GM12878 (cell line): Measurements from ENCODE around the gene EPHA4. TPM values are rescaled to one million over a fixed set of nuclear protein-coding genes. Genes with fewer than 3 reads are reported as not detected.

Experiments used
- ATAC-seq: fragments of 200-7000 bp; cut with Tn5 transposase; 3 replicates; pipeline ENCODE4 v1.9.1; 2020; ENCODE audit warnings: mild to moderate bottlenecking, moderate library complexity
- BruUV-seq: library from RNA; stranded (reverse); fragments of 400-500 nt; replicated peaks from 2 replicates; lab custom pipeline; 2021; lab: Mats Ljungman, UMichigan
- CTCF ChIA-PET: fragments of 300-600 bp; sonication (Branson Sonifier 250); formaldehyde crosslinking; extraction: SDS; loops from one replicate; lab custom pipeline; 2021; ENCODE audit warnings: inconsistent platforms; lab: Yijun Ruan, JAX
- POLR2A ChIA-PET: fragments of 350-600 bp; formaldehyde crosslinking; extraction: SDS; loops from one replicate; lab custom pipeline; 2021; ENCODE audit warnings: inconsistent platforms; lab: Charles Lee
- RAD21 ChIA-PET: fragments of 300-600 bp; sonication (Branson Sonifier 250); formaldehyde crosslinking; loops from one replicate; lab custom pipeline; 2023; ENCODE audit warnings: antibody characterized with exemption; ENCODE audit not compliant: unreplicated experiment; lab: Charles Lee
- SMC1A ChIA-PET: fragments of 300-600 bp; sonication (Branson Sonifier 250); formaldehyde crosslinking; loops from one replicate; lab custom pipeline; 2023; ENCODE audit not compliant: unreplicated experiment, uncharacterized antibody; lab: Charles Lee
- DNase-seq: peaks from one replicate; pipeline ENCODE4 v3.0.0-alpha.2; 2011; ENCODE audit warnings: low read depth, low spot score
- FAIRE-seq: peaks from 3 replicates; lab custom pipeline; 2011; peaks lifted over from hg19 to GRCh38; lab: Jason Lieb, UNC
- H2AFZ ChIP-seq: 2 replicates; pipeline ENCODE4 v1.6.0; 2011; ENCODE audit warnings: low read depth, low read length, control low read depth; ENCODE audit not compliant: control insufficient read depth
- H3K27ac ChIP-seq: 2 replicates; pipeline ENCODE4 v1.5.1; 2011; ENCODE audit warnings: control low read depth; ENCODE audit not compliant: control insufficient read depth, insufficient read depth
- H3K27me3 ChIP-seq, 2 experiments: replicated peaks in 1 of 2; 2 replicates each; pipeline versions ENCODE4 v1.6.0 to v1.6.1; 2011; ENCODE audit warnings: low read length in 1 of 2; ENCODE audit not compliant: control insufficient read depth in 2 of 2, insufficient read depth in 2 of 2
- H3K36me3 ChIP-seq, 2 experiments: 2 replicates each; pipeline ENCODE4 v1.5.1; 2011; ENCODE audit warnings: low read length in 1 of 2; ENCODE audit not compliant: control insufficient read depth in 2 of 2, insufficient read depth in 2 of 2
- H3K4me1 ChIP-seq: 2 replicates; pipeline ENCODE4 v1.6.1; 2011; ENCODE audit warnings: mild to moderate bottlenecking, low read length, moderate library complexity, mixed read lengths; ENCODE audit not compliant: control insufficient read depth, insufficient read depth
- H3K4me2 ChIP-seq: 2 replicates; pipeline ENCODE4 v1.6.0; 2011; ENCODE audit warnings: control low read depth; ENCODE audit not compliant: control insufficient read depth, insufficient read depth
- H3K4me3 ChIP-seq: fragments of 200-600 bp; sonication (generic); 2 replicates; pipeline ENCODE4 v1.5.1; 2016
- H3K79me2 ChIP-seq: 2 replicates; pipeline ENCODE4 v1.6.0; 2011; ENCODE audit warnings: low read length; ENCODE audit not compliant: control insufficient read depth, insufficient read depth
- H3K9ac ChIP-seq: 2 replicates; pipeline ENCODE4 v1.8.0; 2011; ENCODE audit warnings: low read length, control low read depth, mixed read lengths; ENCODE audit not compliant: control insufficient read depth, insufficient read depth
- H3K9me3 ChIP-seq: replicated peaks from 3 replicates; pipeline ENCODE4 v1.5.1; 2011; ENCODE audit warnings: mild to moderate bottlenecking, low read length; ENCODE audit not compliant: control insufficient read depth, insufficient read depth
- H4K20me1 ChIP-seq: 2 replicates; pipeline ENCODE4 v1.6.0; 2011; ENCODE audit not compliant: control insufficient read depth, insufficient read depth
- BCL11A ChIP-seq: IDR thresholded peaks from 2 replicates; pipeline ENCODE4 v1.6.1; 2011; ENCODE audit warnings: low read depth, low read length
- CHD2 ChIP-seq: IDR thresholded peaks from 2 replicates; pipeline ENCODE4 v1.6.1; 2011; ENCODE audit warnings: low read depth, low read length, improper control_type of control experiment, borderline replicate concordance
- EP300 ChIP-seq, 2 experiments: fragments of 150-350 bp in 1 of 2; IDR thresholded peaks; 2 replicates each; pipeline ENCODE4 v1.6.1; 2011 to 2012; ENCODE audit warnings: low read depth in 2 of 2, low read length in 2 of 2, borderline replicate concordance in 1 of 2, improper control_type of control experiment in 1 of 2, inconsistent platforms in 1 of 2; ENCODE audit not compliant: control insufficient read depth in 1 of 2
- NFYB ChIP-seq: IDR thresholded peaks from 2 replicates; pipeline ENCODE4 v1.6.1; 2011; ENCODE audit warnings: low read depth, mild to moderate bottlenecking, low read length, improper control_type of control experiment, moderate library complexity; ENCODE audit not compliant: insufficient read depth
- SMAD1 ChIP-seq: fragments of 450-650 bp; IDR thresholded peaks from 2 replicates; pipeline ENCODE4 v1.6.1; 2018; ENCODE audit warnings: mild to moderate bottlenecking, low read depth; ENCODE audit not compliant: partially characterized antibody
- SREBF1 ChIP-seq: IDR thresholded peaks from 2 replicates; pipeline ENCODE4 v1.6.1; 2012; ENCODE audit warnings: mild to moderate bottlenecking, low read length
- WGBS: methylation state at CpG from one replicate; pipeline ENCODE4 v1.1.6; 2016; ENCODE audit warnings: low lambda C conversion rate; ENCODE audit not compliant: insufficient replicate concordance, insufficient coverage; ENCODE audit errors: missing lambda C conversion rate; 5-methylcytosine and 5-hydroxymethylcytosine counted together
- in situ Hi-C: fragments of 300-500 bp; cut with MboI; formaldehyde crosslinking; loops from 9 replicates; pipeline ENCODE4 v1.14.3; 2018; ENCODE audit warnings: mixed read lengths
- intact Hi-C: fragments of 100-400 bp; cut with micrococcal nuclease; formaldehyde crosslinking; loops from one replicate; pipeline ENCODE4 v1.14.2; 2022; ENCODE audit not compliant: unreplicated experiment
- polyA plus RNA-seq, 11 experiments: library from polyadenylated mRNA; depleted of rRNA in 4 of 11; unstranded in 6 of 11; stranded (reverse) in 5 of 11; fragments of >200 nt; fragmentation: Nextera tagmentation in 4 of 11; fragmentation: Illumina TruSeq in 1 of 11; extraction: Ambion mirVana in 4 of 11; extraction: Trizol in 1 of 11; gene quantifications; 1 replicate in 1 of 11; 2 replicates in 10 of 11; pipeline versions ENCODE4 v1.2.1 to v1.2.3, GENCODE V29; 2011 to 2016; ENCODE audit warnings: inconsistent platforms in 2 of 11, missing spikeins in 2 of 11, low read depth in 1 of 11
- total RNA-seq, 4 experiments: library from RNA; depleted of rRNA in 3 of 4; stranded (reverse); fragments of >200 nt in 3 of 4; fragmentation: Illumina TruSeq in 1 of 4; extraction: Trizol in 1 of 4; gene quantifications; 2 replicates each; pipeline versions ENCODE4 v1.2.1 to v1.2.3, GENCODE V29; 2013 to 2021
- TF ChIP-seq, protein P1 (sequence below): fragments of 450-650 bp; IDR thresholded peaks from 2 replicates; pipeline ENCODE4 v1.6.1; 2016; ENCODE audit warnings: mild to moderate bottlenecking

Gene EPHA4
- total and polyA plus RNA-seq, 10 of the 15 experiments (the other 5 are each of a cell fraction or from before 2014, with no cell fraction given): 0.06 to 1.5 (median 0.33) TPM; not detected in 1

DNA sequence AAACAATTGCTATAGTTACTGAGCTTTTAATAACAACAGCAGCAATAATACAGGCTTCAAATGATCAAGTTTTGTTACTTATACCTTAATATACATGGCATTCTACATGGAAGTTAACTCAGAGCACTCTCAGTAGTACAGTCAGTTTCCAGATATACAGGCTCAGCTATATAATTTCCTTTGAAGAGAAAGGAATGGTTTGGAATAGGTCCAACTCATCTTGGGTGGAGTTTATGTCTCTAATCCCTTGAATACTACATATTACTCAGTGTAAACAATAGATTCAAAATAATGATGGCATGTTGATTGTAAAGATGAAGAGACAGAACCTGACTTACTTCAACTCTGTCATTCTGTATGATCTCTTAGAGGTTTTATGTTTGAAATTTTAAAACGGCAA is 174.9 kb downstream of the EPHA4 start (continued):
- TF ChIP-seq, protein P1, sequence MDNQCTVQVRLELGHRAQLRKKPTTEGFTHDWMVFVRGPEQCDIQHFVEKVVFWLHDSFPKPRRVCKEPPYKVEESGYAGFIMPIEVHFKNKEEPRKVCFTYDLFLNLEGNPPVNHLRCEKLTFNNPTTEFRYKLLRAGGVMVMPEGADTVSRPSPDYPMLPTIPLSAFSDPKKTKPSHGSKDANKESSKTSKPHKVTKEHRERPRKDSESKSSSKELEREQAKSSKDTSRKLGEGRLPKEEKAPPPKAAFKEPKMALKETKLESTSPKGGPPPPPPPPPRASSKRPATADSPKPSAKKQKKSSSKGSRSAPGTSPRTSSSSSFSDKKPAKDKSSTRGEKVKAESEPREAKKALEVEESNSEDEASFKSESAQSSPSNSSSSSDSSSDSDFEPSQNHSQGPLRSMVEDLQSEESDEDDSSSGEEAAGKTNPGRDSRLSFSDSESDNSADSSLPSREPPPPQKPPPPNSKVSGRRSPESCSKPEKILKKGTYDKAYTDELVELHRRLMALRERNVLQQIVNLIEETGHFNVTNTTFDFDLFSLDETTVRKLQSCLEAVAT: no peak
- TF ChIP-seq SREBF1 (no peak), CHD2 (no peak), BCL11A (no peak)

DNA sequence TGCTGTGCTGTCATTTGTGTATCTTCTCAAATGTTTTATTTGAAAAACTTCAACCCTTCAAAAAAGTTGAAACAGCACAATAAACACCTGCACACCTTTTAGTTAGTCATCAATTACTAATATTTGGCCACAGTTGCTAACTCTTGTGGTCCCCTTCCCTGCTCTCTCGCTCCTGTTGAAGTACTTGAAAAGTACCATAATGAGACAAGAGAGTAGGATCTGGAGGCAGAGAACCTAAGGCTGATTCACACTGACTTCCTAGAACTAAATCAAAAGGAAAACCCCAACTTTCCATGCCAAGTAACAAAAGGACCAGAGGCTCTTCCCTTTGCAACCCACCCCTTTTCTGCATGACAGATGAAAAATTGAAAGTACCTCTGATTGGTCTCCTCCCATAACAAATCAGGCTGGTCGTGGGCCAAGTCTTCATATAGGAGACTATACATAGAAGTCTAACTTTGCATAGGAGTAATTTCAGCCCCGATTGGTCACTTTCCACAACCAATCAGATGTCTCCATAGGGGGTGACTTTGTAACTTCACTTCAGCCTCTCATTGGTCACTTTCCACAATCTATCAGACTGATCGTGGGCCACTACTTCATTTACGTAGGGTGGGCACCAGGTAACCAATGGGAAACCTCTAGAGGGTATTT is 179.7 kb downstream of the EPHA4 start:
- peak; percentile 79 for ATAC-seq
- H2AFZ ChIP-seq: no peak overlapping the region
- H3K9me3 ChIP-seq: no peaks in the 10 kb centered on the region
- H3K79me2 ChIP-seq: no peaks in the 10 kb centered on the region
- no peaks in the 10 kb centered on the region for H3K36me3 ChIP-seq
- H3K27ac ChIP-seq: no peak overlapping the region
- H3K27me3 ChIP-seq: no peaks in the 10 kb centered on the region
- H3K9ac ChIP-seq: no peak overlapping the region
- DNase-seq: no peak
- WGBS: 17% methylated on average over 5 of the region's 5 CpGs
- no peak for TF ChIP-seq SMAD1
- TF ChIP-seq EP300 (IDR thresholded peaks at IDR 0.05; ENCODE audit: borderline replicate concordance in 1 of 2, control insufficient read depth in 1 of 2, low read depth in 2 of 2, low read length in 2 of 2): no peak
- TF ChIP-seq NFYB: peak; percentile 25; the same call in 1 of the 2 replicates
- TF ChIP-seq, all 136 proteins: peak for 1
- BruUV-seq: no TSS peak
- SMC1A ChIA-PET: no interaction called here
- no peak for FAIRE-seq
- POLR2A ChIA-PET: no interaction called here
- intact Hi-C loops: no loop called here
- RAD21 ChIA-PET: no interaction called here
- Histone ChIP-seq H3K4me2 (no peak overlapping the region), H4K20me1 (no peaks in the 10 kb centered on the region), H3K4me1 (no peaks in the 10 kb centered on the region), H3K4me3 (no peak overlapping the region)
- CTCF ChIA-PET: no interaction called here
- in situ Hi-C loops: no loop called here
